SK-N-SH (cell line): Measurements from ENCODE around the gene U2SURP. TPM values are rescaled to one million over a fixed set of nuclear protein-coding genes. Genes with fewer than 3 reads are reported as not detected.

ENCODE experiments used
- CTCF ChIA-PET: fragments of 300-600, 350-600 bp; formaldehyde crosslinking; extraction: SDS; loops from one replicate; lab custom pipeline; 2021; lab: Yijun Ruan, JAX
- POLR2A ChIA-PET: fragments of 350-600 bp; sonication (Branson Sonifier 250); formaldehyde crosslinking; extraction: SDS; loops from one replicate; lab custom pipeline; 2020; ENCODE audit warnings: antibody characterized with exemption, inconsistent platforms; lab: Yijun Ruan, JAX
- DNase-seq: peaks from one replicate; pipeline ENCODE4 v3.0.0; 2012
- H2AFZ ChIP-seq: fragments of 200-600 bp; sonication (generic); 2 replicates; pipeline ENCODE4 v1.8.1; 2016; ENCODE audit warnings: antibody characterized with exemption, mild to moderate bottlenecking, low read depth
- H3F3A ChIP-seq: fragments of 200-600 bp; sonication (generic); replicated peaks from 2 replicates; pipeline ENCODE3; 2016; ENCODE audit warnings: antibody characterized with exemption, mild to moderate bottlenecking; ENCODE audit not compliant: insufficient read depth
- H3K27ac ChIP-seq, 2 experiments: fragments of 200-500 bp in 1 of 2; fragments of 200-600 bp in 1 of 2; sonication (Bioruptor generic) in 1 of 2; sonication (generic), shearing (Covaris generic) in 1 of 2; 2 replicates each; pipeline versions ENCODE4 v1.5.1 to v1.6.1; 2014 to 2016; ENCODE audit warnings: low read depth in 2 of 2, inconsistent platforms in 1 of 2, low read length in 1 of 2, mild to moderate bottlenecking in 1 of 2, mixed read lengths in 1 of 2
- H3K27me3 ChIP-seq: fragments of 200-600 bp; sonication (generic), shearing (Covaris generic); 2 replicates; pipeline ENCODE4 v1.6.1; 2016; ENCODE audit warnings: mixed run types; ENCODE audit not compliant: insufficient read depth
- H3K36me3 ChIP-seq, 2 experiments: fragments of 200-500 bp in 1 of 2; fragments of 200-600 bp in 1 of 2; sonication (Bioruptor generic) in 1 of 2; sonication (generic) in 1 of 2; replicated peaks in 1 of 2; 2 replicates each; pipeline versions ENCODE3 to v1.5.1; 2014 to 2016; ENCODE audit warnings: low read length in 1 of 2, mild to moderate bottlenecking in 1 of 2; ENCODE audit not compliant: insufficient read depth in 2 of 2, control insufficient read depth in 1 of 2
- H3K4me1 ChIP-seq, 2 experiments: fragments of 200-500 bp in 1 of 2; fragments of 200-600 bp in 1 of 2; sonication (Bioruptor generic) in 1 of 2; sonication (generic), shearing (Covaris generic) in 1 of 2; 2 replicates each; pipeline versions ENCODE4 v1.5.1 to v1.6.1; 2014 to 2016; ENCODE audit warnings: low read depth in 1 of 2, low read length in 1 of 2, mixed run types in 1 of 2; ENCODE audit not compliant: insufficient read depth in 2 of 2, control insufficient read depth in 1 of 2
- H3K4me2 ChIP-seq: fragments of 200-600 bp; sonication (generic), shearing (Covaris generic); 2 replicates; pipeline ENCODE4 v1.6.1; 2017; ENCODE audit warnings: mixed run types
- H3K4me3 ChIP-seq, 2 experiments: fragments of 200-500 bp in 1 of 2; fragments of 200-600 bp in 1 of 2; sonication (Bioruptor generic) in 1 of 2; sonication (generic), shearing (Covaris generic) in 1 of 2; 2 replicates each; pipeline versions ENCODE4 v1.5.1 to v1.8.1; 2014 to 2016; ENCODE audit warnings: low read depth in 2 of 2, inconsistent platforms in 1 of 2, low read length in 1 of 2, mild to moderate bottlenecking in 1 of 2, mixed read lengths in 1 of 2, moderate library complexity in 1 of 2
- H3K79me2 ChIP-seq: fragments of 200-600 bp; sonication (generic); 2 replicates; pipeline ENCODE4 v1.8.1; 2017; ENCODE audit warnings: mild to moderate bottlenecking; ENCODE audit not compliant: insufficient read depth
- H3K9ac ChIP-seq: fragments of 200-600 bp; sonication (generic); 2 replicates; pipeline ENCODE4 v1.6.1; 2017; ENCODE audit warnings: mixed run types
- H3K9me2 ChIP-seq: fragments of 200-600 bp; sonication (generic); 2 replicates; pipeline ENCODE4 v1.6.1; 2017; ENCODE audit warnings: mixed run types
- H3K9me3 ChIP-seq: fragments of 200-600 bp; sonication (generic); 2 replicates; pipeline ENCODE4 v1.6.1; 2017; ENCODE audit warnings: mixed run types, mild to moderate bottlenecking, moderate library complexity
- H4K20me1 ChIP-seq: fragments of 200-600 bp; sonication (generic); 2 replicates; pipeline ENCODE4 v1.6.1; 2017; ENCODE audit warnings: mild to moderate bottlenecking, mixed run types; ENCODE audit not compliant: insufficient read depth
- CTCF ChIP-seq: fragments of 200-600 bp; sonication (generic); IDR thresholded peaks from 2 replicates; pipeline ENCODE4 v1.6.1; 2017; ENCODE audit warnings: antibody characterized with exemption, mild to moderate bottlenecking, moderate library complexity
- EZH2phosphoT487 ChIP-seq: fragments of 200-600 bp; sonication (generic); IDR thresholded peaks from 2 replicates; pipeline ENCODE4 v1.6.1; 2017; ENCODE audit warnings: low read depth, mixed run types, mild to moderate bottlenecking, antibody characterized with exemption, moderate library complexity, borderline replicate concordance
- FOXM1 ChIP-seq: IDR thresholded peaks from 2 replicates; pipeline ENCODE4 v1.4.0; 2012; ENCODE audit warnings: low read depth, mild to moderate bottlenecking
- GABPA ChIP-seq: IDR thresholded peaks from 2 replicates; pipeline ENCODE4 v1.4.0; 2012; ENCODE audit warnings: low read depth, mild to moderate bottlenecking
- IRF3 ChIP-seq: fragments of 150-350 bp; IDR thresholded peaks from 2 replicates; pipeline ENCODE4 v1.6.1; 2016; ENCODE audit warnings: mild to moderate bottlenecking, low read depth, low read length
- MAX ChIP-seq: IDR thresholded peaks from 2 replicates; pipeline ENCODE4 v1.4.0; 2012; ENCODE audit warnings: low read depth
- MXI1 ChIP-seq: IDR thresholded peaks from 2 replicates; pipeline ENCODE4 v1.6.1; 2012; ENCODE audit warnings: mild to moderate bottlenecking, low read depth, low read length, improper control_type of control experiment
- NFIC ChIP-seq: IDR thresholded peaks from 2 replicates; pipeline ENCODE4 v1.4.0; 2012; ENCODE audit warnings: borderline replicate concordance
- POLR2AphosphoS5 ChIP-seq: IDR thresholded peaks from 2 replicates; pipeline ENCODE4 v1.6.1; 2012; ENCODE audit warnings: low read depth, low read length
- RAD21 ChIP-seq: IDR thresholded peaks from 2 replicates; pipeline ENCODE4 v1.6.1; 2012; ENCODE audit warnings: mild to moderate bottlenecking, low read length
- RFX5 ChIP-seq: IDR thresholded peaks from 2 replicates; pipeline ENCODE4 v1.6.1; 2012; ENCODE audit warnings: mild to moderate bottlenecking, improper control_type of control experiment, low read length
- RXRA ChIP-seq: IDR thresholded peaks from 2 replicates; pipeline ENCODE4 v1.4.0; 2012; ENCODE audit warnings: low read depth, mild to moderate bottlenecking, borderline replicate concordance
- SMC3 ChIP-seq: IDR thresholded peaks from 2 replicates; pipeline ENCODE4 v1.6.1; 2012; ENCODE audit warnings: low read depth, low read length, improper control_type of control experiment
- TCF12 ChIP-seq: IDR thresholded peaks from 2 replicates; pipeline ENCODE4 v1.4.0; 2012
- YY1 ChIP-seq: IDR thresholded peaks from 2 replicates; pipeline ENCODE4 v1.4.0; 2012; ENCODE audit warnings: low read depth, mild to moderate bottlenecking
- ZBTB33 ChIP-seq: IDR thresholded peaks from 2 replicates; pipeline ENCODE4 v1.4.0; 2012; ENCODE audit warnings: low read depth, borderline replicate concordance
- WGBS: methylation state at CpG from one replicate; pipeline ENCODE4 v1.1.6; 2017; ENCODE audit warnings: low lambda C conversion rate; 5-methylcytosine and 5-hydroxymethylcytosine counted together
- polyA plus RNA-seq, 3 experiments: library from polyadenylated mRNA; depleted of rRNA; stranded (reverse); fragments of >200 nt; gene quantifications; 2 replicates each; pipeline ENCODE4 v1.2.3, GENCODE V29; 2012

Gene U2SURP
- polyA plus RNA-seq, 1 of the 3 experiments (the other 2 are of a cell fraction) = 10.9 TPM

- Histone ChIP-seq H3K4me1 (peaks cover 0 to 6% of the 10 kb centered on the region in 2 experiments; a peak in 1 of 4 replicates), H3K79me2 (no peaks in the 10 kb centered on the region), H3K9me3 (no peaks in the 10 kb centered on the region), H3K9ac (no peak overlapping the region)
- POLR2A ChIA-PET = no interaction called here
- no peak for DNase-seq
- TF ChIP-seq RAD21 (no peak), TCF12 (no peak), ZBTB33 (no peak), RFX5 (no peak), CTCF (no peak), GABPA (no peak), NFIC (no peak), RXRA (no peak), FOXM1 (no peak), IRF3 (no peak), SMC3 (no peak), MAX (no peak), EZH2phosphoT487 (no peak), POLR2AphosphoS5 (no peak), YY1 (no peak), MXI1 (no peak)
- TF ChIP-seq, all 33 proteins: peak for 0
- 55% methylated on average over 5 of the region's 8 CpGs for WGBS
- Histone ChIP-seq H4K20me1 (no peaks in the 10 kb centered on the region), H3K4me2 (no peak overlapping the region), H3K27ac (no peak overlapping the region), H3K9me2 (no peaks in the 10 kb centered on the region), H3K27me3 (no peaks in the 10 kb centered on the region), H2AFZ (no peak overlapping the region), H3K36me3 (no peaks in the 10 kb centered on the region), H3F3A (no peaks in the 10 kb centered on the region), H3K4me3 (no peak overlapping the region)
- CTCF ChIA-PET = no interaction called here
Observed at GRCh38 chr3:142952272-142953193, 48.8 kb upstream of the U2SURP start.
